Inflammatory macrophage treated with lipopolysaccharide for 1 hour (primary cell): ENCODE results near the gene GSTA1.
"Not testable (repeated sequence)": the region's sequence is repeated elsewhere in the genome, so short reads cannot be mapped to it uniquely, and the experiment has no call there.

Source experiments
- DNase-seq, 2 donors: peaks; one replicate each; pipeline ENCODE4 v3.0.0-alpha.2; 2020 to 2022

The GSTA1 gene

GRCh38 chr6:52802806-52803205, 810 bp downstream of the GSTA1 start:
- DNase-seq, result no peak

DNA sequence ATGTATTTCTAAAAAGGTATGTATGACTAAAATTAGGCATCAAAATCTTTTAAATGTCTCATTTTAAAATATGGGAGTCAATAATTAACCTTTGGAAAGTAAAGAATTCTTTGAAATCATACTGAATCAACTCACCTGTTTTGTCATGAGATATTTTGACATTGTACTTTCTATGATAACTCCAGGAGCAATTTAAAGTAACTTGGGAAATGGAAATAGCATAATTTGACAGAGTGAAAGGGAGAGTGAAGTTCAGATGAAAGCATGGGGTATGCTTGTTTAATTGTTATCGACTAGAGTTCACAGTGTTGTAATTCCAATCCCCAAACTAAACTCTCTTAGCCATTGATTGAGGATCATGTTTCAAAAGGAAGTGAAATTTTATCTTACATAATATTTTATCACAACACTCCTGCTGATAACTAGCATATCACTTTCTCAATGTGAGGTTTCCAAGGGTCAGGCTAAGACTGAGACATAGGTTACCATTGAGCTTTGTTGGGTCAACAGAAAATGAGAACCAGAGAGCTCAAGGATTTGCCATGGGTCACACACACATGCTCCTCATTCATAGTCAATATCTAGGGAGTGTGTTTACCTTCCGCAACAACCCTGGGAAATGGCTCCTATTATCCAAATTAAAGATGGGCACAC, 2.3 kb downstream of the GSTA1 start:
- no peak for DNase-seq

DNA sequence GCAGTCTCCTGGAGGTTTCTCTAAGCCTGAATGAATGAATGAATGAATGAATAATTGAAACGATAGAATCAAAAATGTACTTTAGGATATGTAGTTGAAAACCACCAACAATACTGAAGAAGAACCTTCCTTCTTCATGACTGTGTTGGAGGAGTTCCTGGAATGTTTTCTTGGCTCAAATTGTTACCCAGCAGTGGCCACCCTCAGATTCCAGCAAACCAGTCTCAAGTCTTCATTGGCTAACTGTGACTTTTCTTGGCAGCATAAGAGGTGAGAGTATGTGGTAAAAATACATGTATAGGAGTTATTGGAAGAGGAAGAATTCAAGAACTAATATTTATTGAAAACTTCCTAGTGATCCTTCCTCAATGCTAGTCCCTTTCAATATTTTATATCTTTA, 4.3 kb downstream of the GSTA1 start:
- DNase-seq, result not testable (repeated sequence)

DNA sequence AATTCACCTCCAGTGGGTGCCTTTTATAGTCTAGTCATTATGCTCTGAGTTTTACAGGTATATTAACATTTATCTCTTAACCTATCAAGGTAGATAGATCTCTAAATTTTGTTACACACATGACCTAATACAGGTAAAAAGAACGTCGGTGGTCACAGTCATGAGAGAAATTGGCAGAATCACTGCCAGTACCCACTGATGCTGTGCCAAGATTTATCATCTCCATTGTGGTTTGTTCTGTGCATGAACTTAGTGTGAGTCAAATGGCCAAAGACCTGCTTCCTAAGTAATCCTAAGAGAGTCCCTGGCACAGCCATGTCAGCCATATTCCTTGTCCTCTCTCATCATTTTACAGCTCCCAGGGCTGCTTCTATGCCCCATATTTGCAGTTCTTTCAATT, 9.2 kb downstream of the GSTA1 start:
- not testable (repeated sequence) for DNase-seq

GRCh38 chr6:52790861-52791260, 12.8 kb downstream of the GSTA1 start:
- no peak for DNase-seq

DNA sequence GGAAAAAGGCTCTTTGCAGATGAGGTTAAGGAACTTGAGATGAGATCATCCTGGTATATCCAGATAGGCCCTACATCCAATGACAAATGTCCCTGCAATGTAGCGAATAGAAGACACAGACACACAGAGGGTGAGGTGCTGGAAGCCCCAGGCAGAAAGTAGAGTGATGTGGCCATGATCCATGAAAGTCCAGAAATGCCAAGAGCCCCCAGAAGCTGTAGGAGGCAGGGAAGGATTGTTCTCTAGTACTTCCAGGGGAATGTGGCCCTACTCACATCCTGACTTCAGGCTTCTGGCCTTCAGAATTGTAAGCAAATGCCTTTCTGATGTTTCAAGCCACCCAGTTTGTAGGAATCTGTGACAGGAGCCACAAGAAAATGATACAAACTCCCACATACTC, 14.0 kb downstream of the GSTA1 start:
- not testable (repeated sequence) for DNase-seq

- no peak for DNase-seq
These were observed 15.1 kb downstream of the GSTA1 start for GRCh38 chr6:52788478-52788877.

GRCh38 chr6:52787917-52788316, 15.7 kb downstream of the GSTA1 start:
- no peak for DNase-seq

- no peak for DNase-seq
These were observed 17.2 kb downstream of the GSTA1 start for GRCh38 chr6:52786249-52786956.

- DNase-seq, result not testable (repeated sequence)
These were observed 20.8 kb downstream of the GSTA1 start for GRCh38 chr6:52782696-52783274.

DNA sequence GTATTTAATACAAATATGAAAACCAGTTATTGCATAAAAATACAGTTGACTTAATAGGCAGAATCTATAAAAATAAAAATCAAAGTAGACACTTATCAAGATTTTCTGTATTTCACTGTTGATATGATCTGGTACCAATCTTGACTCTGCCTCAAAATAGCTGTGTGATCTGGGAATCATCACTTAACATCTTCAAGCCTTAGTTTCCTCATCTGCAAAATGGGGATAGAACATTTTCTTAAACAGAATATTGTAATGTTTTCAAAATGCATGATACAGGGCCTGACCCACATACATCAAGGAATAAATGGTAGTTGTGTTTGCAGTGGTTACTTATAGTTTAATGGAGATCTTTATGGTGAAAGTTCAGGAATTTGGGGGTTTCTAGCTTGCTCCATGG, 21.4 kb downstream of the GSTA1 start:
- not testable (repeated sequence) for DNase-seq

- no peak for DNase-seq
These were observed 24.4 kb downstream of the GSTA1 start for GRCh38 chr6:52779237-52779636.

DNA sequence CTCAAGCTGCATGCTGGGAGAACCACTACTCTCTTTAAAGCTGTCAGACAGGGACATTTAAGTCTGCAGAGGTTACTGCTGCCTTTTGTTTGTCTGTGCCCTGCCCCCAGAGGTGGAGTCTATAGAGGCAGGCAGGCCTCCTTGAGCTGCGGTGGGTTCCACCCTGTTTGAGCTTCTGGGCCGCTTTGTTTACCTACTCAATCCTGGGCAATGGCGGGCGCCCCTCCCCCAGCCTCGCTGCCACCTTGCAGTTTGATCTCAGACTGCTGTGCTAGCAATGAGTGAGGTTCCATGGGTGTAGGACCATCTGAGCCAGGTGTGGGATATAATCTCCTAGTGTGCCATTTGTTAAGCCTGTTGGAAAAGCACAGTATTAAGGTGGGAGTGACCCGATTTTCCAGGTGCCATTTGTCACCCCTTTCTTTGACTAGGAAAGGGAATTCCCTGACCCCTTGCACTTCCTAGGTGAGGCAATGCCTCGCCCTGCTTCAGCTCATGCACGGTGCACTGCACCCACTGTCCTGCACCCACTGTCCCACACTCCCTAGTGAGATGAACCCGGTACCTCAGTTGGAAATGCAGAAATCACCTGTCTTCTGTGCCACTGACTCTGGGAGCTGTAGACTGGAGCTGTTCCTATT, 26.8 kb downstream of the GSTA1 start:
- not testable (repeated sequence) for DNase-seq

- not testable (repeated sequence) for DNase-seq
These were observed 34.2 kb downstream of the GSTA1 start for GRCh38 chr6:52769399-52769798.

DNA sequence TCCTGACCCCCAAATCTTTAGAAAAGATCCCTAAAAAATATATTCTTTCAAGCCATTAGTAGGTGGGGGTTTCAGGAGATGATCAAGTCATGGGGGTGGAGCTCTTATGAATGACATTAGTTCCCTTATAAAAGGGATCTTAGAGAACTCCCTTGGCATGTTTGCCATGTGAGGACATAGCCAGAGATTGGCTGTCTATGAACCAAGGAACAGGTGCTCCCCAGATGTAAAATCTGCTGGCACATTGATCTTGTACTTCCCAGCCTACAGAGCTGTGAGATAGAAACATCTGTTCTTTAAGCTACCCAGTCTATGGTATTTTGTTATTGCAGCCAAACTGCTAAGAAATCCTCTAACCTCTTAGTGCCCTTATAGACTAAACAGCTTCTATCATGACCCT, 36.0 kb downstream of the GSTA1 start:
- DNase-seq, result not testable (repeated sequence)

- DNase-seq, result not testable (repeated sequence)
These were observed 40.2 kb downstream of the GSTA1 start, which contains the start of gene GSTA2 for GRCh38 chr6:52763322-52763916. Gene GSTA2 (minus strand): TSS chr6:52763475. CDS start chr6:52757947, 5,528 bp downstream.

DNA sequence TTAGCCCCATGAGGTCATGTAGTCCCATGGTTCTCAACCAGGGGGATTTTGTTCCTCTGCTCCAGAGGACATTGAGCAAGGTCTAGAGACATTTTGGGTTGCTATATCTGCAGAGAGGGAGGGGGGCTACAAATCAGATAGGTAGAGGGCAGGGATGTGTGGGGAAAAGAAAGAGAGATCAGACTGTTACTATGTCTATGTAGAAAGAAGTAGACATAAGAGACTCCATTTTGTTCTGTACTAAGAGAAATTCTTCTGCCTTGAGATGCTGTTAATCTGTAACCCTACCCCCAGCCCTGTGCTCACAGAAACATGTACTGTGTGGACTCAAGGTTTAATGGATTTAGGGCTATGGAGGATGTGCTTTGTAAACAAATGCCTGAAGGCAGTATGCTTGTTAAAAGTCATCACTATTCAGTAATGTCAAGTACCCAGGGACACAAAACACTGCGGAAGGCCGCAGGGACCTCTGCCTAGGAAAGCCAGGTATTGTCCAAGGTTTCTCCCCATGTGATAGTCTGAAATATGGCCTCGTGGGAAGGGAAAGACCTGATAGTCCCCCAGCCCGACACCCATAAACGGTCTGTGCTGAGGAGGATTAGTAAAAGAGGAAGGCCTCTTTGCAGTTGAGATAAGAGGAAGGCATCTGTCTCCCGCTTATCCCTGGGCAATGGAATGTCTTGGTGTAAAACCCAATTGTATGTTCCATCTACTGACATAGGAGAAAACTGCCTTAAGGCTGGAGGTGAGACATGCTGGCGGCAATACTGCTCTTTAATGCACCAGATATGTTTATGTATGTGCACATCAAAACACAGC, 41.7 kb downstream of the GSTA1 start:
- not testable (repeated sequence) for DNase-seq

GRCh38 chr6:52760105-52760765, 43.4 kb downstream of the GSTA1 start:
- DNase-seq, result no peak

DNA sequence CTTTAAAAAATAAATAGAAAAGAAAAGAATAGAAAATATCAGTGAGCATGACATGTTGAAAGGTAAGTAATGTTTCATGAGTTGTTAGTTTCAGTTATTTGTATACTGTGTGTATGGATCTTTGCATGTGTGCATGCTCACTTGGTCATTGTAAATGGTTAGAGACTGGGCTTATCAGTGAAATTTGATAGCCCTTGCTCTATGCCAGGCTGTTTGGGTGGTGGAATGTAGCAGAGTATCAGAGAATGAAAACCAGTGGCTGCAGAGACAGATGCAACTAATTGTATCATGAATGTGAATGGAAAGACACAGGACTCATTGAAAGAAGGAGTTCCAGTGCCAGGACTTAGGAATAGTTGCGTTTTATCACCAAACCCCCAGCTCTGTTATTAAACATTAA, 44.5 kb downstream of the GSTA1 start:
- no peak for DNase-seq

- DNase-seq, result not testable (repeated sequence)
These were observed 45.8 kb downstream of the GSTA1 start for GRCh38 chr6:52757651-52758338.

DNA sequence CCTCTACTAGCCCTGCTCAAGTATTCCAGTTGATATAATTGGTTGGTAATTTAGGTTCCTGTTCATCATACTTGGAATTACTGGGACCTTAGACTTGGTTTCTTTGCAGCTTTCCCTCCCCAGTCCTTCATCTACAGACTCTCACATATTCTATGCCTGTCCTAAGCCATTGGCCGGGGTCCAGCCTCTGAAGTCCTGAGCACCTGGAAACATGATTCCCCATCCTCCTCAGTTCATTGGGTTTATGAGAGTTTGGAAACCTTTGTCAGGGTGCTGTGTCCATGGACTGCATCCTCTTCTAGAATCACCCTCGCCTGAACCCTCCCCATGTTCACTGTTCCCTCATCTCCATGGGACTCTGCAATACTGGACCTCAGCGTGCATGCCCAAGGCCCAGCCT, 49.2 kb downstream of the GSTA1 start:
- DNase-seq, result no peak
